Kidney (tissue), 22 donors: ENCODE results near the gene ATXN3. TPM values are rescaled to one million over a fixed set of nuclear protein-coding genes. Genes with fewer than 3 reads are reported as not detected.

ENCODE experiments used
- DNase-seq, 5 donors: peaks; one replicate each; pipeline ENCODE4 v3.0.0-alpha.2; 2013 to 2020
- FAIRE-seq: peaks from 2 replicates; lab custom pipeline; 2012; peaks lifted over from hg19 to GRCh38; lab: Jason Lieb, UNC
- H3K27ac ChIP-seq, 2 donors: one replicate each; pipeline ENCODE4 v1.7.0; 2013; ENCODE audit warnings: low read depth in 2 of 2, low read length in 2 of 2, inconsistent platforms in 1 of 2
- H3K27me3 ChIP-seq: one replicate; pipeline ENCODE4 v1.7.1; 2013; ENCODE audit warnings: low read length, inconsistent platforms; ENCODE audit not compliant: control insufficient read depth, insufficient read depth
- H3K36me3 ChIP-seq, 3 donors: one replicate each; pipeline versions ENCODE4 v1.7.0 to v1.7.1; 2013; ENCODE audit warnings: low read length in 3 of 3, control low read depth in 1 of 3, inconsistent platforms in 1 of 3; ENCODE audit not compliant: insufficient read depth in 3 of 3, control insufficient read depth in 2 of 3
- H3K4me1 ChIP-seq, 3 donors: one replicate each; pipeline versions ENCODE4 v1.7.0 to v1.7.1; 2013; ENCODE audit warnings: low read length in 3 of 3, inconsistent platforms in 1 of 3, low read depth in 1 of 3; ENCODE audit not compliant: control insufficient read depth in 2 of 3, insufficient read depth in 2 of 3
- H3K4me3 ChIP-seq, 3 donors: one replicate each; pipeline versions ENCODE4 v1.7.0 to v1.8.1; 2013; ENCODE audit warnings: low read length in 3 of 3, control low read depth in 1 of 3, inconsistent platforms in 1 of 3
- H3K9ac ChIP-seq, 3 donors: one replicate each; pipeline versions ENCODE4 v1.7.0 to v1.7.1; 2013; ENCODE audit warnings: low read length in 3 of 3, control low read depth in 1 of 3, inconsistent platforms in 1 of 3
- H3K9me3 ChIP-seq, 3 donors: one replicate each; pipeline versions ENCODE4 v1.7.0 to v1.7.1; 2013; ENCODE audit warnings: low read length in 3 of 3, control low read depth in 1 of 3, inconsistent platforms in 1 of 3; ENCODE audit not compliant: control insufficient read depth in 2 of 3, insufficient read depth in 1 of 3
- intact Hi-C: fragments of 100-400 bp; cut with DNase I; formaldehyde crosslinking; loops from one replicate; pipeline ENCODE4 v1.11.1; 2022
- long read RNA-seq, 10 donors: library from polyadenylated mRNA in 1 of 10; unstranded in 1 of 10; transcript quantifications; one replicate each; pipeline ENCODE4 v2.0.0 and lab custom pipeline, GENCODE V29; 2021 to 2026
- polyA plus RNA-seq: library from polyadenylated mRNA; stranded (reverse); fragments of 350-450 nt; fragmentation: Illumina TruSeq; extraction: RNeasy Lipid Tissue Mini Kit (QIAGEN cat#74804); gene quantifications from one replicate; pipeline ENCODE4 v1.2.3, GENCODE V29; 2014; ENCODE audit warnings: low read depth, low replicate concordance; ENCODE audit not compliant: insufficient read depth
- total RNA-seq: library from RNA; stranded (reverse); fragmentation: NEBNext Ultra II Directional; extraction: Animal tissue kit (Norgen Biotek cat#: 25700); gene quantifications from one replicate; pipeline ENCODE4 v1.2.1, GENCODE V29; 2021
- TF ChIP-seq, protein P1 (sequence below): IDR thresholded peaks from 3 replicates; pipeline ENCODE4 v1.5.1; 2012; ENCODE audit warnings: mild to moderate bottlenecking, moderate library complexity, borderline replicate concordance; ENCODE audit not compliant: insufficient read depth; ENCODE audit errors: extremely low read depth
- donor health status: control.
- donor health status: control.
- donor health status: control.
- donor health status: control.
- donor health status: control.
- donor health status: DM: yes; HTN: yes; CAD: no.
- donor health status: Normal renal cell carcinoma (clear cell type).

Gene ATXN3
- total RNA-seq, result 33.6 TPM
- polyA plus RNA-seq, result 17.2 TPM
- long read RNA-seq, donor 1, full-length matches to known transcripts, result 2 of 2 reads
- long read RNA-seq, donor 1, partial matches to known transcripts, result 0 of 2 reads
- long read RNA-seq, donor 1, other reads (novel, unspliced or antisense), result 0 of 2 reads
- long read RNA-seq, donor 2, full-length matches to known transcripts, result 1 of 1 reads
- long read RNA-seq, donor 2, partial matches to known transcripts, result 0 of 1 reads
- long read RNA-seq, donor 2, other reads (novel, unspliced or antisense), result 0 of 1 reads
- long read RNA-seq, donor 3, full-length matches to known transcripts, result 12 of 12 reads
- long read RNA-seq, donor 3, partial matches to known transcripts, result 0 of 12 reads
- long read RNA-seq, donor 3, other reads (novel, unspliced or antisense), result 0 of 12 reads
- long read RNA-seq, donor 4, full-length matches to known transcripts, result 7 of 7 reads
- long read RNA-seq, donor 4, partial matches to known transcripts, result 0 of 7 reads
- long read RNA-seq, donor 4, other reads (novel, unspliced or antisense), result 0 of 7 reads
- long read RNA-seq, donor 5, partial matches to known transcripts, result 0 of 1 reads
- long read RNA-seq, donor 5, other reads (novel, unspliced or antisense), result 0 of 1 reads
- long read RNA-seq, donor 6, full-length matches to known transcripts, result 2 of 2 reads
- long read RNA-seq, donor 6, partial matches to known transcripts, result 0 of 2 reads
- long read RNA-seq, donor 6, other reads (novel, unspliced or antisense), result 0 of 2 reads
- long read RNA-seq, donor 7, full-length matches to known transcripts, result 9 of 18 reads
- long read RNA-seq, donor 7, partial matches to known transcripts, result 2 of 18 reads
- long read RNA-seq, donor 7, other reads (novel, unspliced or antisense), result 7 of 18 reads
- long read RNA-seq, donor 8, full-length matches to known transcripts, result 3 of 3 reads
- long read RNA-seq, donor 8, partial matches to known transcripts, result 0 of 3 reads
- long read RNA-seq, donor 8, other reads (novel, unspliced or antisense), result 0 of 3 reads
- long read RNA-seq, donor 9, partial matches to known transcripts, result 0 of 1 reads
- long read RNA-seq, donor 9, other reads (novel, unspliced or antisense), result 0 of 1 reads
- long read RNA-seq, donor 10, partial matches to known transcripts, result 0 of 3 reads
- long read RNA-seq, donor 10, other reads (novel, unspliced or antisense), result 0 of 3 reads

- FAIRE-seq, result peak; percentile 62
Observed at GRCh38 chr14:92106143-92106926, at the start of gene ATXN3. Gene ATXN3, minus strand, starts transcription at chr14:92106582. Its CDS starts 30 bp downstream, at chr14:92106552.

DNA sequence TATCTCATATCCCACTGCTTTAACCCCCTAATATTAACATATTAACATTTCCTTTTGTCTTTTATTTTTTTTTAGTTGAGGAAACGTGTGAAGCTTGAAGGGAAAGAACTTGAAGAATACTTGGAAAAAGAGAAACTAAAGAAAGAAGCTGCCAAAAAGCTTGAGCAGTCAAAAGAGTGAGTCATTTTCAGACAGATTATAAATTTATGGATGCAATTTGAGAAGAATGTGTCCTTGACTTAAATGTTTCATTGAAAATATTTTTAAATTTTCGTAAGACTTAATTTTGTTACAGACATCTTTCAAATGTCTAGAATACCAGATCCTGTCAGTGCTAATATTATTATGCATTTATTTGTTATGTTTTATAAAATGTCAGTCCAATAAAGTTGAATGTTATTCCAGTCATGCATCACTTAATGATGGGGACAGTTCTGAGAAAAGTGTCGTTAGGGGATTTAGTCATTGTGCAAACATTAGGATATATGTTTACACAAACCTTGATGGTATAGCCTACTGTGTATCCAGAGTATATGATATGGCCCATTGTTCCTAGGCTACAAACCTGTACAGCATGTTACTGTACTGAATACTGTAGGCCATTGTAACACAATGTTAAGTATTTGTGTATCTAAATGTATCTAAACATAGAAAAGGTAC is 48.0 kb upstream of the ATXN3 start:
- no peak for FAIRE-seq
- Histone ChIP-seq H3K27me3 (no peaks in the 10 kb centered on the region), H3K4me3 (no peak overlapping the region), H3K9me3 (no peaks in the 10 kb centered on the region), H3K36me3 (peaks cover 11 to 31% (median 22%) of the 10 kb centered on the region in 3 donors), H3K27ac (no peak overlapping the region), H3K9ac (no peak overlapping the region), H3K4me1 (no peaks in the 10 kb centered on the region)
- intact Hi-C loops, result no loop called here
- DNase-seq, result no peak
- TF ChIP-seq, protein P1, sequence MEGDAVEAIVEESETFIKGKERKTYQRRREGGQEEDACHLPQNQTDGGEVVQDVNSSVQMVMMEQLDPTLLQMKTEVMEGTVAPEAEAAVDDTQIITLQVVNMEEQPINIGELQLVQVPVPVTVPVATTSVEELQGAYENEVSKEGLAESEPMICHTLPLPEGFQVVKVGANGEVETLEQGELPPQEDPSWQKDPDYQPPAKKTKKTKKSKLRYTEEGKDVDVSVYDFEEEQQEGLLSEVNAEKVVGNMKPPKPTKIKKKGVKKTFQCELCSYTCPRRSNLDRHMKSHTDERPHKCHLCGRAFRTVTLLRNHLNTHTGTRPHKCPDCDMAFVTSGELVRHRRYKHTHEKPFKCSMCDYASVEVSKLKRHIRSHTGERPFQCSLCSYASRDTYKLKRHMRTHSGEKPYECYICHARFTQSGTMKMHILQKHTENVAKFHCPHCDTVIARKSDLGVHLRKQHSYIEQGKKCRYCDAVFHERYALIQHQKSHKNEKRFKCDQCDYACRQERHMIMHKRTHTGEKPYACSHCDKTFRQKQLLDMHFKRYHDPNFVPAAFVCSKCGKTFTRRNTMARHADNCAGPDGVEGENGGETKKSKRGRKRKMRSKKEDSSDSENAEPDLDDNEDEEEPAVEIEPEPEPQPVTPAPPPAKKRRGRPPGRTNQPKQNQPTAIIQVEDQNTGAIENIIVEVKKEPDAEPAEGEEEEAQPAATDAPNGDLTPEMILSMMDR, result no peak

More at GRCh38 chr14:92106143-92106926, at the start of gene ATXN3:
- peak within 1 kb of the TSS; percentile 68 to 98 (median 97) for H3K4me3 ChIP-seq
- peak within 1 kb of the TSS; percentile 34 to 96 (median 83) for H3K9ac ChIP-seq
- DNase-seq, result peak; percentile 97 to 100 (median 98)
- no peaks in the 10 kb centered on the region for H3K9me3 ChIP-seq
- intact Hi-C loops, result no loop called here
- peaks cover 0 to 5% (median 3%) of the 10 kb centered on the region in 3 donors for H3K4me1 ChIP-seq
- H3K27me3 ChIP-seq, result no peaks in the 10 kb centered on the region
- TF ChIP-seq, protein P1, result peak; percentile 62
- peak within 1 kb of the TSS; percentile 96 to 98 for H3K27ac ChIP-seq
- no peaks in the 10 kb centered on the region for H3K36me3 ChIP-seq

DNA sequence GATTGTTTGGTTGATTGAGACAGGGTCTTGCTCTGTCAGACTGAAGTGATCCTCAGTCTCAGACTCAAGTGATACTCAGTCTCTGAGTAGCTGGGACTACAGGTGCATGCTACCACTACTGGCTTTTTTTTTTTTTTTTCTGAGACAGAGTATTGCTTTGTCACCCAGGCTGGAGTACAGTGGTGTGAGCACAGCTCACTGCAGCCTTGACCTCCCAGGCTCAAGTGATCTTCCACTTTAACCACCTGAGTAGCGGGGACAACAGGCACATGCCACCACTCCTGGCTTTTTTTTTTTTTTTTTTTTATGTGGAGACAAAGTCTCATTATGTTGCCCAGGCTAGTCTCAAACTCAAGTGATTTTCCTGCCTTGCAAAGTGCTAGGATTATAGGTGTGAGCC is 47.2 kb upstream of the ATXN3 start:
- no peak for FAIRE-seq
- Histone ChIP-seq H3K4me1 (no peaks in the 10 kb centered on the region), H3K9ac (no peak overlapping the region), H3K9me3 (no peaks in the 10 kb centered on the region), H3K4me3 (no peak overlapping the region), H3K27ac (no peak overlapping the region), H3K36me3 (peaks cover 11 to 30% (median 19%) of the 10 kb centered on the region in 3 donors), H3K27me3 (no peaks in the 10 kb centered on the region)
- TF ChIP-seq, protein P1, result no peak
- intact Hi-C loops, result no loop called here
- DNase-seq, result no peak
